Measurements from ENCODE around the gene IDI2. TPM values are rescaled to one million over a fixed set of nuclear protein-coding genes. Genes with fewer than 3 reads are reported as not detected.
"Not testable (repeated sequence)": the region's sequence is repeated elsewhere in the genome, so short reads cannot be mapped to it uniquely, and the experiment has no call there.

IDI2 gene
- total RNA-seq, 1 donor from 2014 or later, result not detected

DNA sequence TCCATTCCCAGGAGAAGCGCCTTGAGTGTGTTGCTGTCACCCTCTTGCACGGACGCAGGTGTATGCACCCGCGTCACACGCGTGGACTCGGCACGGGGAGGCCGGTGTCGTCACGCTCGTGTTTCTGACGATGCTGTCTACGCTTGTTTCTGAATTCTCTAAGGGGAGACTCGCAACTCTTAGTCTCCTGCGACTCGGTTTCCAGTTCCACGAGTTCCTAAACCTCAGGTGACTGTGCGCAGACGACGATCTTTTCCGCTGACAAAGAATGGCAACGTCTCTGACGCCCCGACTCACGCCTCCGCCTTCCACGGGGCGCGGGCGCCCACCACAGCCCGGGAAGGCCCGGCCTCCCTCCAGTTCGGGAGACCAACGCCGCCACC is 22.7 kb upstream of the IDI2 start:
- DNase-seq (ENCODE audit: extremely low read depth, low read depth, low spot score), result no peak

DNA sequence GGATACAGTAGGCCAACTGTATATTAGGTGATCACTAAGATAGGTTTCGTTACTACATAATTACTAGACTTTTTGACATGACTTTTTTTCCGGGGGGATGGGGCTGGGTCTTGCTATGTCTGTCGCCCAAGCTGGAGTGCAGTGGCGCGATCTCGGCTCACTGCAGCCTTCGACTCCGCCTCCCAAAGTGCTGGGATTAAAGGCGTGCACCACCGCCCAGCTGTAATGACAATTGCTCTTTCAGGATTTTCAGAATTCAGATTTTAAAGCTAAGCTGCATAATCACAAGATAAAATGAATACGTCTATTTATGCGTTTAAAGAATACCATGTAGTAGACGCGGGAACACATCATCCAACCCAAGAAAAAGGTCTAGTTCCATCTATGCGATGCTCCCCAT is 22.3 kb upstream of the IDI2 start:
- no peak for DNase-seq (ENCODE audit: extremely low read depth, low read depth, low spot score)

GRCh38 chr10:1045415-1045814 is 19.8 kb upstream of the IDI2 start:
- no peak for DNase-seq (ENCODE audit: extremely low read depth, low read depth, low spot score)

DNA sequence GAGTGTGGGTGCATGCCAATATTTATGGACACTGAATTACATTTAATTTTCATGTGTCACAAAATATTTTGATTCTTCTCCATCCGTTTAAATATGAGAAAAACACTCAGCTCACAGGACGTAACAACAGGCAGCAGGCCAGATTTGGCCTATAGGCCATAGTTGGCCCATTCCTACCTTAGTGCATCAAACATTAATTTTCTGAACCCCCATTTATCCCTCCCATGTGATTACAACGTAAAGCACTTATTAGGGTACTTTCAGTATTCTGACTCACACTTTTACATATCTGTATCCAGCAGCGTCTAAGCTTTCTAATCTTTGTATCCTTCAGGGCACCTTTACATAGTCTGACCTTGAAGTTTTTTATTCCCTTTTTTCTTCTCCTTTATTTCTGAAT is 19.3 kb upstream of the IDI2 start:
- no peak for DNase-seq (ENCODE audit: extremely low read depth, low read depth, low spot score)

GRCh38 chr10:1044146-1044545 is 18.5 kb upstream of the IDI2 start:
- DNase-seq (ENCODE audit: extremely low read depth, low read depth, low spot score), result no peak

- DNase-seq (ENCODE audit: extremely low read depth, low read depth, low spot score), result no peak
These were observed 17.9 kb upstream of the IDI2 start for GRCh38 chr10:1043532-1043995.

DNA sequence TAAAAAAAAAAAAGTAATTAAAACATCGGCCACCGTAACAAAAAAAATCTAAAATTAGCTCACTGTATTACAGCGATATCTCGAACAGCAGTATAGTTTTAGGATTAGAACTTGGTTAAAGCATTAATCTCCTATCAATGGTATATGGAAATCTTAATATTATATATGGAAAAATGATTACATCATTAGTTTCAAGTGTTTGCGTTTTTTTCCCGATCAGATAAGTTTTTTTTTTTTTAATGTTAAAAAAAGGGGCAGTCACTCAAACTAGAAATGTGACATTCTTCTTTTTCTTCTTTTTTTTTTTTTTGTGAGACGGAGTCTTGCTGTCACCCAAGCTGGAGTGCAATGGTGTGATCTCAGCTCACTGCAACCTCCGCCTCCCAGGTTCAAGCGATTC is 15.9 kb upstream of the IDI2 start:
- no peak for DNase-seq (ENCODE audit: extremely low read depth, low read depth, low spot score)

DNA sequence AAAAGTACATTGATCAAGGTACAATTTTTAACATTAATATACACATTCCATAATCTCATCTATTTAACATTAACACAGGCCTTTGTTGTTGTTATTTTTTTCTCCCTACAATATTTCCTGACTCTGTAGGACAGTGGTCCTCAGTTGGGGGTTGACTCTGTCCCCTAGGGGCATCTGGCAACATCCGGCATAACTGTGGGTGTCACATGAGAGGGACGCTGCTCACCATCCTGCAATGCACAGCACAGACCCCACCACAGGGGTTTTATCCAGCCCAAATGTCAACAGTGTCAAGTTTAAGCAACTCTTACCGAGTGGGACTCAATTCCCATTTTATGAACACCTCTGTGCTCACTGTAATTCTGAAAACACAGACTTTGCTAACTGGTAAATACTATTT is 14.5 kb upstream of the IDI2 start:
- no peak for DNase-seq (ENCODE audit: extremely low read depth, low read depth, low spot score)

DNA sequence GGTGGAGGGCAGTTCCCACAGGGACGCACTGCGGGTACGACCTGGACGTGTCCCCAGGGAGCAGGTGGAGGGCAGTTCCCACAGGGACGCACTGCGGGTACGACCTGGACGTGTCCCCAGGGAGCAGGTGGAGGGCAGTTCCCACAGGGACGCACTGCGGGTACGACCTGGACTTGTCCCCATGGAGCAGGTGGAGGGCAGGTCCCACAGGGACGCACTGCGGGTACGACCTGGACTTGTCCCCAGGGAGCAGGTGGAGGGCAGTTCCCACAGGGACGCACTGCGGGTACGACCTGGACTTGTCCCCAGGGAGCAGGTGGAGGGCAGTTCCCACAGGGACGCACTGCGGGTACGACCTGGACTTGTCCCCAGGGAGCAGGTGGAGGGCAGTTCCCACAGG is 13.1 kb upstream of the IDI2 start:
- not testable (repeated sequence) for DNase-seq (ENCODE audit: extremely low read depth, low read depth, low spot score)

DNA sequence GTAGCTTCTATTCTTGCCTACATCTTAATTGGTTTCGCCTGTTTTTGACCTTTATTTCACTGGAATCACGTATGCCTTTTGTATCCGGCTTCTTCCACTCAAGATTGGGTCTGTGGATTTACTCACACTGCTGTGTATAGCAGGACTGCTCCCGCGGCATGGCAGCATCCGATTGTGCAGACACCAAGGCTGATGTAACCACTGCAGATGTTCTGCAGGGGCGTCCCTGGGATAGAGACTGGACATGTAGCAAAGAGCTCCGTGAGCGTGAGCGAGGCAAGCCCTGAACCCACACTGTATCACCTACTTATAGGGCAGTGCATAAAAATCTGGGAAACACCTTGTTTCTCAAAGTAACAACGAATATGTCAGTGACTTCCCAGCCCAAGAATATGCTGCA is 11.4 kb upstream of the IDI2 start:
- DNase-seq (ENCODE audit: extremely low read depth, low read depth, low spot score), result no peak

DNA sequence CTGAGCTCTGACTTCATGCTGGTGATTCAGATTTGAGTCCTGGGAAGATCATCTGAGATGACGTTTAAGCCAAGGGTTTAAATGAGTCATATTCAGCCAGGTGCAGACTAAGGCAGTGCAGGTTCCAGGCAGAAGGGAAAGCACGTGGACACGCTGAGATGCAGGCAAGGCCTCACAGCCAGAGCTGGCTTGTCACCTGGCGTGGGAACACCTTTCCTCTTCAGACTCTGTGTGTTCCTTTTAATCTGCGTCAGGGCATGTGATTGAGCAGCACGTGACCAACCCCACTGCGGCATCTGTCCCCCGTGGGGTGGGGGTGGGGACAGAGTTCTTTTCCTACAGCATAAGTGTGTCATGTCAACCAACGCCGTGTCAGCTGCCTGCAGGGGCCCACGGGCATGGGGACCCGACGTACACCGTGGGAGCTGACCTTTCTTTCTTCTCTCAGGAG is 10.7 kb upstream of the IDI2 start:
- no peak for DNase-seq (ENCODE audit: extremely low read depth, low read depth, low spot score)

DNA sequence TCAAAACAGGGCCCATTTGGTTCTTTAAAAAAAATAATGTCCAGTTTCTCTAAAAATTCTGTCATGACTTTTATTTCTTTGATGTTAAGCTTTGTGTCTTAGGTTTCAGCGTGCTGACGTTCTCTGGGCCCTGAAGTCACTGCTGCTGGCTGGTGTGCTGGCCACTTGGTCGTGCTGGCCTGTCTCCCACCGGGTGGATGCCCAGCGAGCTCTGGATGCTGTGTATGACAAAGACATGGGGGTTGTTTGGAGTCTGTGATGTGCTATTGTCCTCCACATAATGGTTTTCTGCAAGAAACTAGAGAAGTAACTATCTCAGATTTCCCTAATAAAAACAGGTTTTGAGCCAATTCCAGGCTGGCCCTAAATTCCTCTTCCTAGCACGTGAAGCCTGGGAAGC is 9.5 kb upstream of the IDI2 start:
- no peak for DNase-seq (ENCODE audit: extremely low read depth, low read depth, low spot score)

DNA sequence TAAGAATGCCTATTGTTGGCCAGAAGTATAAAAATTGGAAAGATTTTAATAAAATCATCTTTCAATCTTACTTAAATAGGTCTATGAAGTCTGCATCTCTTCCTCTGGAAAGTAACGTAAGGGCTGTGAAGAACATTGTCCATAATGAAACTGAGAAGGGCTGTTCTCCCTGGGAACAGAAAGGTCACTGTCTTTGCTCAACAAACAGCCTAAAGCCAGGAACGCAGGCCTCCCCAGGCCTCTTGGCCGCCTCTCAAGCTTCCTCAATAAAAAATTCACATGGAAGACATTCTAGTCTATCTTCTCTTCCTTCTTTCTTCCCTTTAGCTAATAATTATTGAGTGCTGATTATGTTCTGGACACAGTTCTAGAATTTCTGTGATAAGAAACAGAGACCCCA is 9.1 kb upstream of the IDI2 start:
- no peak for DNase-seq (ENCODE audit: extremely low read depth, low read depth, low spot score)

DNA sequence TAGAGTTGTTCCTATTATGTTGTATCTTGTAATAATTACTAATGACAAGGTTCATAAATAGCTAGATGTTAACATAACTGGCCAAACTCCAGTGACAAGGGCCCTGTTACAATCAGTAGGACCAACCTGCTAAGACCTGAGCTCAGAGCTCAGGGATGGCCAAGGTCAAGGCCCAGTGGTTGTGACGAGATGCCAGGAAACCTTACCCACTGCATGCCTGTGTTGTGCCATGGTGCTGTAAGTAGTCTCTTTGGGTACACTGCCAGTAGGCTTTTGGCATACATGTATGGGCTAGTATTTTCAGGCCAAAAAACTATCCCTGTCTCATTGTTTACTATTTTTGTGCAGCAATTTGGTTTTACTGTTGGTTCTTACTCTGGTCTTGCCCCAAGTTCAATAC is 7.9 kb upstream of the IDI2 start:
- DNase-seq (ENCODE audit: extremely low read depth, low read depth, low spot score), result no peak

DNA sequence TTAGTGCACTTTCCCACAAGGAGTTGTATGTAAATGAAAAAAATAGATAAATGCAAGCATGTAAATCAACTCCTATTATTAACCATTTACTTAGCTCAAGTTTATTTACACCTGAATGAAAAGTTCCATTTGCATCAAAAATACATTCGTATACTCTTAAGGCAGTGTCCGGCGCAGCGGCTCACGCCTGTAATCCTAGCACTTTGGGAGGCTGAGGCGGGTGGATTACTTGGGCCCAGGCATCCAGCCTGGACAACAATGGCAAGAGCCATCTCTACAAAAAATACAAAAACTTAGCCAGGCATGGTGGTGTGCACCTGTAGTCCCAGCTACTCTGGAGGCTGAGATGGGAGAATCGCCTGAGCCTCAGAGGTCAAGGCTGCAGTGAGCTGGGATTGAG is 4.2 kb upstream of the IDI2 start:
- DNase-seq (ENCODE audit: extremely low read depth, low read depth, low spot score), result no peak

GRCh38 chr10:1026578-1026977 is 919 bp upstream of the IDI2 start:
- DNase-seq (ENCODE audit: extremely low read depth, low read depth, low spot score), result no peak

- DNase-seq (ENCODE audit: extremely low read depth, low read depth, low spot score), result no peak
These were observed 1.6 kb downstream of the IDI2 start for GRCh38 chr10:1024103-1024502.

DNA sequence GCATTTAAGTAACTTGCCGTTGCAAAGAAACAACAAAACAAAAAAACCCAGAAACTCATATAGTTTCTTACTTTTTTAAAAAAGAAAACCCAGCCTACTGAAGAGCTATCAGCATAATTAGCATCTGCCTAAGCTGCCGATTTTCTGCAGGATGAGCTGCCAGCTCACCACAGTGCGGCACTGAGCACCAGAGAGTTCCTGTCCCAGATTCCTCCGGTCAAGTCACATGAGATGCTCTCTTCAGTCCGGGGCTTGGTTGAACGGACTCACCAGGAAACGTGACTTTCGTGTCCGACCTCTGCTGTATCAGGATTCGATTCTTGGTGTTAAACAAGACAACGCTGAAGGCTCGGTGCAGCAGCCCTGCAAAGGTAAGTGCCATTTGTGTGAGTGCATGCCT is 3.2 kb downstream of the IDI2 start:
- DNase-seq (ENCODE audit: extremely low read depth, low read depth, low spot score), result no peak

GRCh38 chr10:1020958-1021357 is 4.7 kb downstream of the IDI2 start:
- no peak for DNase-seq (ENCODE audit: extremely low read depth, low read depth, low spot score)

- no peak for DNase-seq (ENCODE audit: extremely low read depth, low read depth, low spot score)
These were observed 5.2 kb downstream of the IDI2 start for GRCh38 chr10:1020460-1020859.

- DNase-seq (ENCODE audit: extremely low read depth, low read depth, low spot score), result no peak
These were observed 6.3 kb downstream of the IDI2 start for GRCh38 chr10:1019362-1019761.

DNA sequence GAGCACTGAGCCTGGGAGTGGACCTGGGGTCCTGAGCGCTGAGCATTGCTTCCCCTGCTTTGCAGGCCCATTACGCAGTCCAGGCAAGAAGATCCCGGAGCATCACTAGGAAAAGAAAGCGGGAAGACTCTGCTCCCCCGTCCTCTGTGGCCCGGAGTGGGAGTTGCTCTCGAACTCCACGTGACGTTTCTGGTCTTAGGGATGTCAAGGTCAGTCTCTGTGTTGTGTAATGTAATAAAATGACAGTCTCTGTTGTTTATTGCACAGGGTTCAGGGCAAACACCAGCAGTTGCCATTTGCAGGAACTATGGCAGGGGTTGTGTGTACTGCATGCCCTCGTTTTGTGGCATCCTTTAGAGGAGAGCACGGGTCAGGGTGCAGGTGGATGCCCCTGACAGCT is 10.0 kb downstream of the IDI2 start:
- DNase-seq (ENCODE audit: extremely low read depth, low read depth, low spot score), result no peak

DNA sequence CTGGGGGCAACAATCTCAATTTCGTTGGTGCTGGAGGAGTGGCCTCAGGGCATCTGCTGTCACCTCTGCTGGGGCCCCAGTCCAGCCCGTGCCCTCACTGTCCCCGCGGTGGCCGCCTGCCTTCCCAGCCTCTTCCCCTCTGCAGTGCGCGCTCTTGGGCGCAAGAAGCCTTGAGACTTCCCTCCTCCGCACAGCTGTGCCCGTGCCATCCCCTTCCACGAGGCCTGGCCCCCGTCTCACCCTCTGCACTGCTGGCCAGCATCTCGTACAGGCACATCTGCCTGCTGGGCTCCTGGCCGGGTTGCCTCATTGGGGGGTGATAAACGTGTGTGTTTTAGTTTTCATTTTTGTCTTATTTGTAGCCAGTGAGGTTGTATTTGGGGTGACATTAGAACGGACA is 14.0 kb downstream of the IDI2 start:
- DNase-seq (ENCODE audit: extremely low read depth, low read depth, low spot score), result no peak

- no peak for DNase-seq (ENCODE audit: extremely low read depth, low read depth, low spot score)
These were observed 15.0 kb downstream of the IDI2 start for GRCh38 chr10:1010703-1011102.
